GM12878 (cell line): Measurements from ENCODE around the gene CRHBP. TPM values are rescaled to one million over a fixed set of nuclear protein-coding genes. Genes with fewer than 3 reads are reported as not detected.

ENCODE experiments used
- ATAC-seq: fragments of 200-7000 bp; cut with Tn5 transposase; 3 replicates; pipeline ENCODE4 v1.9.1; 2020; ENCODE audit warnings: mild to moderate bottlenecking, moderate library complexity
- BruUV-seq: library from RNA; stranded (reverse); fragments of 400-500 nt; replicated peaks from 2 replicates; lab custom pipeline; 2021; lab: Mats Ljungman, UMichigan
- CTCF ChIA-PET: fragments of 300-600 bp; sonication (Branson Sonifier 250); formaldehyde crosslinking; extraction: SDS; loops from one replicate; lab custom pipeline; 2021; ENCODE audit warnings: inconsistent platforms; lab: Yijun Ruan, JAX
- POLR2A ChIA-PET: fragments of 350-600 bp; formaldehyde crosslinking; extraction: SDS; loops from one replicate; lab custom pipeline; 2021; ENCODE audit warnings: inconsistent platforms; lab: Charles Lee
- RAD21 ChIA-PET: fragments of 300-600 bp; sonication (Branson Sonifier 250); formaldehyde crosslinking; loops from one replicate; lab custom pipeline; 2023; ENCODE audit warnings: antibody characterized with exemption; ENCODE audit not compliant: unreplicated experiment; lab: Charles Lee
- SMC1A ChIA-PET: fragments of 300-600 bp; sonication (Branson Sonifier 250); formaldehyde crosslinking; loops from one replicate; lab custom pipeline; 2023; ENCODE audit not compliant: unreplicated experiment, uncharacterized antibody; lab: Charles Lee
- DNase-seq: peaks from one replicate; pipeline ENCODE4 v3.0.0-alpha.2; 2011; ENCODE audit warnings: low read depth, low spot score
- FAIRE-seq: peaks from 3 replicates; lab custom pipeline; 2011; peaks lifted over from hg19 to GRCh38; lab: Jason Lieb, UNC
- H2AFZ ChIP-seq: 2 replicates; pipeline ENCODE4 v1.6.0; 2011; ENCODE audit warnings: low read depth, low read length, control low read depth; ENCODE audit not compliant: control insufficient read depth
- H3K27ac ChIP-seq: 2 replicates; pipeline ENCODE4 v1.5.1; 2011; ENCODE audit warnings: control low read depth; ENCODE audit not compliant: control insufficient read depth, insufficient read depth
- H3K27me3 ChIP-seq, 2 experiments: replicated peaks in 1 of 2; 2 replicates each; pipeline versions ENCODE4 v1.6.0 to v1.6.1; 2011; ENCODE audit warnings: low read length in 1 of 2; ENCODE audit not compliant: control insufficient read depth in 2 of 2, insufficient read depth in 2 of 2
- H3K36me3 ChIP-seq, 2 experiments: 2 replicates each; pipeline ENCODE4 v1.5.1; 2011; ENCODE audit warnings: low read length in 1 of 2; ENCODE audit not compliant: control insufficient read depth in 2 of 2, insufficient read depth in 2 of 2
- H3K4me1 ChIP-seq: 2 replicates; pipeline ENCODE4 v1.6.1; 2011; ENCODE audit warnings: mild to moderate bottlenecking, low read length, moderate library complexity, mixed read lengths; ENCODE audit not compliant: control insufficient read depth, insufficient read depth
- H3K4me2 ChIP-seq: 2 replicates; pipeline ENCODE4 v1.6.0; 2011; ENCODE audit warnings: control low read depth; ENCODE audit not compliant: control insufficient read depth, insufficient read depth
- H3K4me3 ChIP-seq: fragments of 200-600 bp; sonication (generic); 2 replicates; pipeline ENCODE4 v1.5.1; 2016
- H3K79me2 ChIP-seq: 2 replicates; pipeline ENCODE4 v1.6.0; 2011; ENCODE audit warnings: low read length; ENCODE audit not compliant: control insufficient read depth, insufficient read depth
- H3K9ac ChIP-seq: 2 replicates; pipeline ENCODE4 v1.8.0; 2011; ENCODE audit warnings: low read length, control low read depth, mixed read lengths; ENCODE audit not compliant: control insufficient read depth, insufficient read depth
- H3K9me3 ChIP-seq: replicated peaks from 3 replicates; pipeline ENCODE4 v1.5.1; 2011; ENCODE audit warnings: mild to moderate bottlenecking, low read length; ENCODE audit not compliant: control insufficient read depth, insufficient read depth
- H4K20me1 ChIP-seq: 2 replicates; pipeline ENCODE4 v1.6.0; 2011; ENCODE audit not compliant: control insufficient read depth, insufficient read depth
- ATF3 ChIP-seq: IDR thresholded peaks from 2 replicates; pipeline ENCODE4 v1.6.1; 2011; ENCODE audit warnings: low read depth, mild to moderate bottlenecking, low read length, moderate library complexity, borderline replicate concordance; ENCODE audit errors: extremely low read depth
- BACH1 ChIP-seq: fragments of 450-650 bp; IDR thresholded peaks from 2 replicates; pipeline ENCODE4 v1.6.1; 2017; ENCODE audit warnings: mild to moderate bottlenecking, borderline replicate concordance
- BMI1 ChIP-seq: fragments of 450-650 bp; IDR thresholded peaks from 2 replicates; pipeline ENCODE4 v1.6.1; 2016; ENCODE audit warnings: mild to moderate bottlenecking, moderate library complexity, borderline replicate concordance
- BRCA1 ChIP-seq: IDR thresholded peaks from 2 replicates; pipeline ENCODE4 v1.6.1; 2011; ENCODE audit warnings: low read depth, low read length, improper control_type of control experiment
- EED ChIP-seq: sonication (generic); IDR thresholded peaks from 2 replicates; pipeline ENCODE4 v1.6.1; 2016; ENCODE audit warnings: antibody characterized with exemption, low read depth
- ESRRA ChIP-seq: IDR thresholded peaks from 2 replicates; pipeline ENCODE4 v1.6.1; 2012; ENCODE audit warnings: mild to moderate bottlenecking, low read length, improper control_type of control experiment
- HDAC2 ChIP-seq: fragments of 200-600 bp; sonication (generic); IDR thresholded peaks from 2 replicates; pipeline ENCODE4 v1.6.1; 2017
- NBN ChIP-seq: fragments of 450-650 bp; IDR thresholded peaks from 2 replicates; pipeline ENCODE4 v1.6.1; 2016
- NRF1 ChIP-seq: conservative IDR thresholded peaks from 2 replicates; pipeline ENCODE4 v1.6.1; 2011; ENCODE audit warnings: mild to moderate bottlenecking, low read depth, low read length, improper control_type of control experiment
- RBBP5 ChIP-seq: fragments of 200-600 bp; sonication (generic); conservative IDR thresholded peaks from 2 replicates; pipeline ENCODE4 v1.6.1; 2016
- SMAD1 ChIP-seq: fragments of 450-650 bp; IDR thresholded peaks from 2 replicates; pipeline ENCODE4 v1.6.1; 2018; ENCODE audit warnings: mild to moderate bottlenecking, low read depth; ENCODE audit not compliant: partially characterized antibody
- TCF3 ChIP-seq: IDR thresholded peaks from 2 replicates; pipeline ENCODE4 v1.6.1; 2012; ENCODE audit warnings: low read depth, mild to moderate bottlenecking, low read length, borderline replicate concordance; ENCODE audit not compliant: insufficient read depth
- TCF7 ChIP-seq: IDR thresholded peaks from 2 replicates; pipeline ENCODE4 v1.6.1; 2014; ENCODE audit warnings: antibody characterized with exemption, borderline replicate concordance
- ZBTB40 ChIP-seq: fragments of 450-650 bp; IDR thresholded peaks from 2 replicates; pipeline ENCODE4 v1.6.1; 2016; ENCODE audit warnings: mild to moderate bottlenecking, moderate library complexity, borderline replicate concordance
- ZNF592 ChIP-seq: fragments of 450-650 bp; IDR thresholded peaks from 2 replicates; pipeline ENCODE4 v1.6.1; 2017; ENCODE audit warnings: mild to moderate bottlenecking, moderate library complexity
- WGBS: methylation state at CpG from one replicate; pipeline ENCODE4 v1.1.6; 2016; ENCODE audit warnings: low lambda C conversion rate; ENCODE audit not compliant: insufficient replicate concordance, insufficient coverage; ENCODE audit errors: missing lambda C conversion rate; 5-methylcytosine and 5-hydroxymethylcytosine counted together
- in situ Hi-C: fragments of 300-500 bp; cut with MboI; formaldehyde crosslinking; loops from 9 replicates; pipeline ENCODE4 v1.14.3; 2018; ENCODE audit warnings: mixed read lengths
- intact Hi-C: fragments of 100-400 bp; cut with micrococcal nuclease; formaldehyde crosslinking; loops from one replicate; pipeline ENCODE4 v1.14.2; 2022; ENCODE audit not compliant: unreplicated experiment
- polyA plus RNA-seq, 11 experiments: library from polyadenylated mRNA; depleted of rRNA in 4 of 11; unstranded in 6 of 11; stranded (reverse) in 5 of 11; fragments of >200 nt; fragmentation: Nextera tagmentation in 4 of 11; fragmentation: Illumina TruSeq in 1 of 11; extraction: Ambion mirVana in 4 of 11; extraction: Trizol in 1 of 11; gene quantifications; 1 replicate in 1 of 11; 2 replicates in 10 of 11; pipeline versions ENCODE4 v1.2.1 to v1.2.3, GENCODE V29; 2011 to 2016; ENCODE audit warnings: inconsistent platforms in 2 of 11, missing spikeins in 2 of 11, low read depth in 1 of 11
- total RNA-seq, 4 experiments: library from RNA; depleted of rRNA in 3 of 4; stranded (reverse); fragments of >200 nt in 3 of 4; fragmentation: Illumina TruSeq in 1 of 4; extraction: Trizol in 1 of 4; gene quantifications; 2 replicates each; pipeline versions ENCODE4 v1.2.1 to v1.2.3, GENCODE V29; 2013 to 2021

The CRHBP gene
- total and polyA plus RNA-seq, 10 of the 15 experiments (the other 5 are each of a cell fraction or from before 2014, with no cell fraction given), result 0.04 to 0.32 TPM; not detected in 8

GRCh38 chr5:77017668-77018067 is 64.8 kb downstream of the CRHBP start:
- no peak overlapping the region for H3K4me2 ChIP-seq
- RAD21 ChIA-PET, result interaction anchor here (2.4 kb wide), 1 partner anchor 148 kb away, joined by 20 read pairs; no protein-coding TSS in a partner anchor
- H3K27me3 ChIP-seq, result no peaks in the 10 kb centered on the region
- H3K9me3 ChIP-seq, result no peaks in the 10 kb centered on the region
- no peak overlapping the region for H3K9ac ChIP-seq
- no peaks in the 10 kb centered on the region for H4K20me1 ChIP-seq
- no TSS peak for BruUV-seq
- H2AFZ ChIP-seq, result no peak overlapping the region
- TF ChIP-seq ATF3 (no peak), NRF1 (no peak), ZNF592 (no peak), NBN (no peak), BRCA1 (no peak), HDAC2 (no peak), RBBP5 (no peak), ESRRA (no peak), ZBTB40 (no peak), BMI1 (no peak), SMAD1 (no peak), TCF3 (no peak), EED (no peak), TCF7 (no peak), BACH1 (no peak)
- TF ChIP-seq, all 136 proteins: peak for 0
- Histone ChIP-seq H3K27ac (no peak overlapping the region), H3K4me3 (no peak overlapping the region), H3K36me3 (no peaks in the 10 kb centered on the region), H3K79me2 (no peaks in the 10 kb centered on the region), H3K4me1 (no peaks in the 10 kb centered on the region)
- in situ Hi-C loops, result loop anchor here (5.0 kb wide), 1 partner anchor 150 kb away; no protein-coding TSS in a partner anchor
- SMC1A ChIA-PET, result interaction anchor here (1.1 to 2.5 kb wide), 5 partner anchors 9 to 418 kb away, joined by 3 to 31 read pairs (median 5); no protein-coding TSS in a partner anchor
- DNase-seq (no peak), FAIRE-seq (no peak), ATAC-seq (no peak)
- WGBS, result 37% methylated on average over 4 of the region's 4 CpGs
- intact Hi-C loops, result no loop called here
- CTCF ChIA-PET, result interaction anchor here (1.0 to 3.0 kb wide), 5 partner anchors 13 to 419 kb away, joined by 3 to 39 read pairs (median 3); no protein-coding TSS in a partner anchor
- POLR2A ChIA-PET, result no interaction called here
